NCI-H146 (cell line): ENCODE results near the gene GPBAR1.
A peak's percentile ranks its signal among the peaks of the same experiment; 100 is the strongest.

Experiments used
- DNase-seq: peaks from one replicate; lab custom pipeline; 2025; lab: John Stamatoyannopoulos, UW

Gene GPBAR1

DNA sequence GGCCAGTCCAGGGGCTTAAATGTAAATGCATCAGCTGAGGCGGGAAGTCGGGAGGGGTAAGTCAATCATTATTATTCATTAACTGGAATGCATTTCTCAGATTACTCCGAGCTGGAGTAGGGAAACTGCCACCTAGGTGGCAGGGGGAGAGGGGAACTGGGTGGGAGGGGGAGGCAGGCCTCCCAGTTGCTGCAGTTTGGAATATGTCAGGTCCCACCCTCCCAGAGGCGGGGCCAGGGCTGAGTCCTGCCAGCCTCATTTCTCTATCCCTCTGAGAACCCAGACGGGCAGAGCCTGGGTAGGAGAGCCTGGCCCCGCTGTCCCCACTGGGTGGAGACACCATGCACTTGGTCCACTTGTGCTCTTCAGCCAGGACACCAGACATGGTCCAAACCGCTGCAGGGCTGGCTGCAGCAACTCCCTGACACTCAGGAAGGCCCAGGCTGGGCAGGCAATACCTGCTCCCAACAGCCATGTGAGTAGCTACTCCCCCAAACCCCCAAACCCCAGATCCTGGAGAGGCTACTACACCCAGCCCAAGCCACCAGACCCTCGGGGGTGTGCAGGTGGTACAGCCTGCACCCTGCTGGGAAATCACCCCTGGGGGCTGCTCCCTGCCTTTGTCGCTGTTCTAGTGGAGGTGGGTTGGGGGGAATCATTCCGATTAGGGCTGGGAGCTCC, at the start of gene GPBAR1:
TSS of gene GPBAR1 (plus strand) at position 274 of the 681 bp plus-strand sequence. CDS start 1,710 bp downstream, outside the sequence.
- peak; percentile 43 for DNase-seq

- DNase-seq, result no peak
These were observed 46.7 kb upstream of the GPBAR1 start for GRCh38 chr2:218214116-218214515.

GRCh38 chr2:218216336-218216673, 44.5 kb upstream of the GPBAR1 start:
- peak; percentile 24 for DNase-seq

DNA sequence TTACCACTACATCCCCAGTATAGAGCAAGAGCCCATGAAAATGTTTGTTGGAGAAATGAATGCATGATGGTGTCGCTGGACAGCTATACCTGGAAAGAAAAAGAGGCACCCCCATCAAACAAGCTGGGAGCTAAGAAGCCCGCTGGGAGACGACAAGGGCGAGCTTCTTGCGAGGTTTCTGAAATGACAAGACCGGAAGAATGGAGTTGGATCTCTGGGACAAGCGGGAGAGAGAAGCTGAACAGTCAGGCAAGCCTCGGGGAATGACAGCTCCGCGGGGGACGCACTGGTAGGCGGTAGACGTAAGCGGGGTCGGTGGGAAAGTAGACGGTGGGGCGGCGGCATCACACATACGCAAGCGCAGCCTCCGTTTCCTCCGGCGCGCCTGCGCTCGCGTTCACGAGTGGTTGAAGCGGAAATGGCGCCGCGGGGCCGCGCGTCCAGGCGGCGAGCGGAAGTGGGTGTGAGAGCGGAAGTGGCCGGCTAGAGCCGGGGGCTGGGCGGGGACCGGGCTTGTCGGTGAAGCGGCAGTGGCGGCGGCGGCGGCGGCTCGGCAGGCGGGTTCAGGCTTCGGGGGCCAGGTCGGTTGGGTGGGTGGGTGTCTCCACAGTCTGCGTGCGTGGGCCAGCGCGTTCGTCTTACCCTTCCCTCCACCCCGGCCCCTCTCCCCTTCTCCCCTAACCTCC, 44.0 kb upstream of the GPBAR1 start, which contains the start of gene ARPC2:
TSS of gene ARPC2 (plus strand) at position 516 of the 686 bp plus-strand sequence. CDS start 282 bp downstream, outside the sequence.
- DNase-seq, result peak; percentile 88

DNA sequence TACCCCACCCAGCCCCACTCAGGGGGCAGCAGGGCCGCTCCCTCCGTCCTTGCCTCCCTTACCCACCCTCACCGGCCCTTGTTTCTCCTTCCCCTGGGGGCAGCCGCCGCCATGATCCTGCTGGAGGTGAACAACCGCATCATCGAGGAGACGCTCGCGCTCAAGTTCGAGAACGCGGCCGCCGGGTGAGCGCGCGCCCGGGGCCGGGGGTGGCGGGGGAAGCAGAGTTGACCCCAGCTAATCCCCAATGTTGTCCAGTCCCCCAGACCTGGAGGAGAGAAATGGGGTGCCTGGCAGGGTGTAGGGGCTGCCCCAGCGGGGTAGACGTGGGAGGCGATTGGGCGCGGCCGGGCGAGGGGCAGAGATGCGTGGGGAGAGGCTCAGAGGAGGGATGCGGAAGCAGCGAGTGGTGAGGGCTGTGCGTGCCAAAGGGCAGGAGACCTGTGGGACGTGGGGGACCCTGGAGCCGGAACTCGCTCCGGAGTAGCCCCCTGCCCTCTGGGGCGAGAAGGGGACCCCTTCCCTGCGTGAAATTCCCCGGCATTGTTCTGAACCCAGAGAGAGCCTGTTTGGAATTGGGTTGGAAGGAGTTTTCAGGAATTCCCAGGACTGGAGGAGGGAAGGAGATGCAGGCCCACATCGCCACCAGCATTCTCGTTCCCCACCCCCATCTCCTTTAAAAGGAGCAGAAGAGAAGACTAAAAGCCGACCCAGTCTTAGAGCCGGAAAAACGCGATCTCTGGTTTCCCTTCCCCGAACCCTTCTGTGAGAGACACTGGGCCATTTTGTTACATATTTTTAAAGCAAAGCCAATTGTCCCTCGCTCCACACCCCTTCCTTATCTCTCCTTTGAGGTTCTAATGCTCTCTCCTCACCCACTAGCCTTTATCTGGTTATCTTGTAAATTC, 43.2 kb upstream of the GPBAR1 start:
- peak; percentile 36 for DNase-seq

GRCh38 chr2:218218268-218219185, 42.3 kb upstream of the GPBAR1 start:
- DNase-seq, result no peak

- DNase-seq, result no peak
These were observed 40.9 kb upstream of the GPBAR1 start for GRCh38 chr2:218219934-218220333.

GRCh38 chr2:218221000-218221399, 39.8 kb upstream of the GPBAR1 start:
- DNase-seq, result no peak

DNA sequence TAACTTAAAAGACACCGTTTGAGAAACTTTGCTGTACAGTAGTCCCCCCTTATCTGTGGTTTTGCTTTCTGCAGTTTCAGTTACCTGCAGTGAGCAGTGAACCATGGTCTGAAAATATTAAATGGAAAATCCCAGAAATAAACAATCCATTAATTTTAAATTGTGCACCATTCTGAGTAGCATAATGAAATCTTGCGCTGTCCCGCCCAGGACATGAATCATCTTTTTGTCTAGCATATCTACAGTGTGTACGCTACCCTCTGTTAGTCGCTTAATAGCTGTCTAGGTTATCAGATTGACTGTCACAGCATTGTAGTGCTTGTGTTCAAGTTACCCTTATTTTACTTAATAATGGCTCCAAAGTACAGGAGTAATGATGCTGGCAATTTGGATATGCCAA, 37.8 kb upstream of the GPBAR1 start:
- DNase-seq, result peak; percentile 37

DNA sequence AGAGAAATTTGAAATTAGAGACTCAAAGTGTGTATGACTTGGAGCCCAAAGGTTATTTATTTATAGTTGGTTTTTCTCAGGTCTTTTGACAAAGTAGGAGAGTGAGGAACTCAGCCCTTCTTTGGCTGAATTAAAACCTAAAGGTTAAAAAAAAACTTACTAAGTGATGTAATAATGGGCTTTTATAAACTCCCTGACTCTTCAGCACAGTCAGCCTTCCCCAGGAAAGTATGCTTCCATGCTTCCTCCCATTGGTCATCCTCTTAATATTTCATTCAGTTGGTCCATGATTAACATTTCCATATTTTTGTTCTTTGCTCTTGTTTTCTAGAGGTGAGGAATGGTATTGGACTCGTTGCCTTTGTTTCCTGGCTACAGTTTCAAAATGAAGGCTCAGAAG, 36.6 kb upstream of the GPBAR1 start:
- no peak for DNase-seq

- DNase-seq, result no peak
These were observed 33.9 kb upstream of the GPBAR1 start for GRCh38 chr2:218226903-218227302.

GRCh38 chr2:218228366-218229090, 32.3 kb upstream of the GPBAR1 start:
- DNase-seq, result no peak

DNA sequence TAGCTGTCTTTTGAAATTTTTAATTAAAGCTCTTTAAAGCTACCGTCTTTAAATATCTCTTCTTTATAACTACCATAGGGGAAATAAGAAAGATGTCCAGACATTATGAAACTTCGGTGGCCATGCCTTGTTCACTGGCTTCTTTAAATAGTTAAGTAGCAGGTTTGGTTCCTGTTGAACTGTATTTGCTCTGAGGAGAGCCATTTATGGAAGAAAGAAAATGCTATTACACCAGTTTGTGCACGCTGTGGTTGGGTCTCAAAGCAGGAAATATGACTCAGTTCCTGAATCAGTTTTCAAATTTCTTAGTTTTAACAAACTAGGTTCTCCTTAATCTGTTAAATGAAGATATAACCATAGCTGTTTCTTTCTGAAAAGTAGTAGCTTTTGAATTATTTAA, 31.6 kb upstream of the GPBAR1 start:
- no peak for DNase-seq

GRCh38 chr2:218229851-218230250, 31.0 kb upstream of the GPBAR1 start:
- DNase-seq, result no peak

DNA sequence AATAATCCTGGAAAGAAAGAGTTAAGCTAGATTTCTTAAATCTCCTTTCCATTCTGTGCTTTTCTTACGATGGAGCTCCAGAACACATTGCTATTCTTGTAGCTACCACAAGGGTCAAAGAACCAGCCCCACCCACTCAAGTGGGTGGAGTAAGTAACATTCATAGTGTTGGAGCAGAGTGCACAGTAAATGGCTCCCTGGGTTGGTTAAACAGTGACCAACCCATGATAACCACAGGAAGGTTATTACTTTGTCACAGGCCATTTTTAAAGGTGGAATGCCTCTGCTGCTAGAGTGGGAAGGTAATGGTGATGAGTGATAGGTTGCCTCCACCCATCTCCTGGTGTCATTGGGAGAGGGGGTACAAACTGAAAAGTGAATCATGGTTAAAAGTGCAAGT, 29.9 kb upstream of the GPBAR1 start:
- DNase-seq, result peak; percentile 3

- DNase-seq, result no peak
These were observed 27.3 kb upstream of the GPBAR1 start for GRCh38 chr2:218233543-218233942.

- no peak for DNase-seq
These were observed 26.3 kb upstream of the GPBAR1 start for GRCh38 chr2:218234521-218234920.

DNA sequence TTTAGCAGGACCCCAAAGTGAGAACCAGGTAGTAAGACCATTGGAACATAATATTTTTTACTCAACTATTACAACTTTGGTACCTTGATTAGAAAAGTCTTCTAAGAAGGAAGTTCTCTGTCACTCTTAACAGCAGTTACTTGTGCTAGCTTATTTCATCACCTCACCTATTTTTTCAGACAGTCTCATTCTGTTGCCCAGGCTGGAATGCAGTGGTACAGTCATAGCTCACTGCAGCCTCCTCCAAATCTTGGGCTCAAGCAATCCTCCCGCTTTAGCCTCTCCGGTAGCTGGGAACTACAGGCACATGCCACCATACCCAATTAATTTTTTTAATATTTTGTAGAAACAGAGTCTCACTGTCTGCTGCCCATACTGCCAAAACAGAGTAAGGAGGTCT, 25.8 kb upstream of the GPBAR1 start:
- no peak for DNase-seq

GRCh38 chr2:218236829-218237228, 24.0 kb upstream of the GPBAR1 start:
- no peak for DNase-seq

DNA sequence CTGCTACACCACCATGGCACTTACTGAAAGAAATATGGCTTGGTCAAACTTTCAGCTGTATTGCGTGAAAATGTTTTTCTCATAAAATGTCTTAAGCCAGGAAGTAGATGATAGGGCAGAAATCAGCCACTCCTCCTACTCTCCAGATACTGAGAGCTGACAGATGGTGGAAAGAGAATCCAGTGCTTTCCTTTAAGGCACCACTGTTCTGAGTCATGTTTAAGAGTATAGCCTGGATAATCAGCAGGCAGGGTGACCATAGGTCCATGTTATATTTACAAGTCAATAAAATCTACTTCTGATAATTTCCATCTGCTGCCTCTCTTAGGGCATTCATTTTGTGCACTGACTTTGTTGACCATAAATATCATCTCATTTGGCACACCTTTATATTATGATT, 21.9 kb upstream of the GPBAR1 start:
- DNase-seq, result no peak

DNA sequence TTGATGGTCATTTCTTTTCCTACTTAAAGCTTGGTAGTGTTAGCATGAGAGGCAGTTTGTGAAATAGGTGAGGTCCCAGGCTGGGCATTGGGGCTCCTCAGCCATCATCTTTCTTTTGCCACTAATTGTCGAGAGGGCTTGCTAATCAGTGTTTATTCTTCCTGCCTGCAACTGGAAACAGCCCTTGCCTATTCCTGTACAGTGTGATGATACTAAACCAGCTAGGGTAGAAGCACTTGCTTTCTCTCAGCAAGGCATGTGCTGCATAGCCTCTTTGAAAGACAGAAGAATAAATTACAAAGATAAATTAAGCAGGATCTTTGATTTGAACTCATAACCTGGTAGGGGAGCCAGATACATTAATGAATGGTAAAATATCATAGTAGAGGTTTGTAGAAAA, 16.6 kb upstream of the GPBAR1 start:
- no peak for DNase-seq
